Heart right ventricle (tissue), 16 donors: ENCODE data around the gene HNRNPL. TPM values are rescaled to one million over a fixed set of nuclear protein-coding genes. Genes with fewer than 3 reads are reported as not detected.
A peak's percentile ranks its signal among the peaks of the same experiment; 100 is the strongest.

Experiments used
- ATAC-seq, 8 donors: fragments of 200-7000 bp; cut with Tn5 transposase; one replicate each; pipeline ENCODE4 v1.9.1; 2020; ENCODE audit warnings: mild to moderate bottlenecking in 8 of 8, moderate library complexity in 8 of 8, moderate number of reproducible peaks in 1 of 8
- DNase-seq, 2 donors: peaks; one replicate each; pipeline ENCODE4 v3.0.0-alpha.2; 2020
- H3K27ac ChIP-seq, 10 donors: fragments of 200-600 bp; sonication (generic) in 2 of 10; one replicate each; pipeline versions ENCODE4 v1.5.0 to v1.8.0; 2020 to 2022; ENCODE audit warnings: mild to moderate bottlenecking in 3 of 10
- H3K27me3 ChIP-seq, 7 donors: fragments of 200-600 bp; one replicate each; pipeline ENCODE4 v1.8.0; 2021 to 2022; ENCODE audit warnings: mild to moderate bottlenecking in 2 of 7
- H3K36me3 ChIP-seq, 9 donors: fragments of 200-600 bp; sonication (generic) in 1 of 9; one replicate each; pipeline versions ENCODE4 v1.5.0 to v1.8.0; 2020 to 2022; ENCODE audit warnings: mild to moderate bottlenecking in 2 of 9
- H3K4me1 ChIP-seq, 9 donors: fragments of 200-600 bp; sonication (generic) in 1 of 9; one replicate each; pipeline versions ENCODE4 v1.5.0 to v1.8.0; 2020 to 2022; ENCODE audit warnings: mild to moderate bottlenecking in 4 of 9
- H3K4me3 ChIP-seq, 10 donors: fragments of 200-600 bp; sonication (generic) in 2 of 10; one replicate each; pipeline versions ENCODE4 v1.5.0 to v1.8.0; 2020 to 2022; ENCODE audit warnings: mild to moderate bottlenecking in 7 of 10, moderate library complexity in 2 of 10
- H3K9me3 ChIP-seq, 11 donors: fragments of 200-600 bp in 10 of 11; sonication (generic) in 2 of 11; one replicate each; pipeline versions ENCODE4 v1.5.0 to v1.8.0; 2013 to 2022; ENCODE audit warnings: mild to moderate bottlenecking in 2 of 11, control low read depth in 1 of 11, moderate library complexity in 1 of 11
- CTCF ChIP-seq, 9 donors: fragments of 200-600 bp; sonication (generic) in 2 of 9; IDR thresholded peaks; one replicate each; pipeline versions ENCODE4 v1.5.0 to v1.8.0; 2021 to 2022; ENCODE audit warnings: antibody characterized with exemption in 9 of 9, mild to moderate bottlenecking in 5 of 9, moderate library complexity in 1 of 9
- WGBS, 2 donors: extraction: QIAGEN DNeasy Blood & Tissue Kit; methylation state at CpG; one replicate each; pipeline ENCODE4 v1.1.7; 2013; ENCODE audit warnings: inconsistent platforms in 1 of 2; 5-methylcytosine and 5-hydroxymethylcytosine counted together
- intact Hi-C, 10 donors: fragments of 100-400 bp; cut with DNase I; formaldehyde crosslinking; loops; one replicate each; pipeline versions ENCODE4 v1.11.1 to v1.14.2; 2022
- polyA plus RNA-seq, 2 donors: library from polyadenylated mRNA; stranded (reverse); fragments of 200-250 nt; gene quantifications; one replicate each; pipeline ENCODE4 v1.2.3, GENCODE V29; 2013
- total RNA-seq, 10 donors: library from RNA; stranded (reverse); fragmentation: NEBNext Ultra II Directional in 3 of 10; extraction: Animal tissue kit (Norgen Biotek cat#: 25700) in 3 of 10; gene quantifications; one replicate each; pipeline versions ENCODE4 v1.2.1 to v1.2.4, GENCODE V29; 2021 to 2023
- donor health status: Arrhythmogenic right ventricular cardiomyopathy.
- donor health status: ischemic (EF 13 %, LVEDD 7.1; RV severe dilation, severe dysfunction).
- donor health status: healthy with polysubstance abuse.
- donor health status: DM: no; HTN: yes; CAD: no.
- donor health status: DM: no; HTN: no; CAD: no.
- donor health status: ischemic (EF 25% LVEDD 6.9; RV normal size, moderate dysfunction).
- donor health status: ischemic (EF 25% LVEDD 5.7; RV mildly dilated, moderate dysfunction).
- donor health status: healthy.
- donor health status: DM: yes; HTN: yes; CAD: no.
- donor health status: Ischemic cardiomyopathy.
- donor health status: ischemic (EF 35%, LVEDD 5.7; RV mildly dilated, moderate dysfunction).
- donor health status: nonischemic (EF 11% LVEDD 7.7; RV severe dilation, severe dysfunction).
- donor health status: DM: yes; HTN: yes; CAD: no.
- donor health status: PGD.
- donor health status: ischemic (EF 29% LVEDD 5.4; RV normal size, mild dysfunction).
- donor health status: nonischemic (EF 23%, LVEDD 6.1; RV moderate dilation, normal function).

Gene HNRNPL
- total and polyA plus RNA-seq, 12 donors: 130 to 196 (median 170) TPM

- H3K27ac ChIP-seq: peak overlapping the region in 7 of 10 donors; percentile 96 to 100 (median 99)
- TF ChIP-seq CTCF (IDR thresholded peaks at IDR 0.05): no peak
- H3K9me3 ChIP-seq: no peaks in the 10 kb centered on the region
- intact Hi-C loops: loop anchor here in 3 of 10 donors (2.0 to 5.0 kb wide), 2 partner anchors 44 to 46 kb away; partner anchors contain the start of genes NFKBIB (in 3 of the 3) and SIRT2 (in 3 of the 3)
- H3K4me1 ChIP-seq: peaks cover 7 to 36% (median 23%) of the 10 kb centered on the region in 9 donors
- no peaks in the 10 kb centered on the region for H3K27me3 ChIP-seq
- DNase-seq (no peak), ATAC-seq (no peak)
- peak overlapping the region in 9 of 10 donors; percentile 61 to 95 (median 90) for H3K4me3 ChIP-seq
- peaks cover 0 to 4% (median 0%) of the 10 kb centered on the region in 9 donors for H3K36me3 ChIP-seq
- 92% methylated on average over 17 of the region's 17 CpGs for WGBS, 2 donors
Measured at GRCh38 chr19:38853214-38853613, 3.4 kb upstream of the HNRNPL start.

GRCh38 chr19:38852231-38853044, 2.7 kb upstream of the HNRNPL start:
- no peak for ATAC-seq

GRCh38 chr19:38851622-38852230, 1.9 kb upstream of the HNRNPL start:
- TF ChIP-seq CTCF (IDR thresholded peaks at IDR 0.05): no peak
- peak; percentile 95 to 96 for DNase-seq
- H3K9me3 ChIP-seq: no peaks in the 10 kb centered on the region

More at GRCh38 chr19:38852231-38853044, 2.7 kb upstream of the HNRNPL start:
- intact Hi-C loops: loop anchor here in 3 of 10 donors (2.0 to 5.0 kb wide), 2 partner anchors 45 to 46 kb away; partner anchors contain the start of genes NFKBIB (in 3 of the 3) and SIRT2 (in 3 of the 3)
- Histone ChIP-seq H3K4me1 (peaks cover 15 to 38% (median 31%) of the 10 kb centered on the region in 9 donors), H3K27ac (peak overlapping the region; percentile 94 to 100 (median 99)), H3K4me3 (peak overlapping the region; percentile 61 to 95 (median 90)), H3K27me3 (no peaks in the 10 kb centered on the region), H3K36me3 (peaks cover 0 to 11% (median 4%) of the 10 kb centered on the region in 9 donors), H3K9me3 (no peaks in the 10 kb centered on the region)
- DNase-seq: peak in 1 of 2 donors; percentile 70
- no peak for TF ChIP-seq CTCF (IDR thresholded peaks at IDR 0.05)
- WGBS, 2 donors: 1% methylated on average over 50 to 52 of the region's 52 CpGs

More at GRCh38 chr19:38851622-38852230, 1.9 kb upstream of the HNRNPL start:
- intact Hi-C loops: loop anchor here in 4 of 10 donors (2.0 to 5.0 kb wide), 2 partner anchors 46 to 47 kb away; partner anchors contain the start of genes NFKBIB (in 4 of the 4) and SIRT2 (in 4 of the 4)
- Histone ChIP-seq H3K27me3 (no peaks in the 10 kb centered on the region), H3K4me1 (peaks cover 17 to 43% (median 38%) of the 10 kb centered on the region in 9 donors), H3K4me3 (peak overlapping the region; percentile 61 to 95 (median 90)), H3K27ac (peak overlapping the region; percentile 94 to 100 (median 99)), H3K36me3 (peaks cover 0 to 19% (median 11%) of the 10 kb centered on the region in 9 donors)
- WGBS, 2 donors: 1% methylated on average over 55 to 66 of the region's 67 CpGs
- peak; percentile 50 to 73 (median 66) for ATAC-seq
